Parathyroid adenoma (tissue), 2 donors: ENCODE data around the gene MSLN.
"Not testable (repeated sequence)": the region's sequence is repeated elsewhere in the genome, so short reads cannot be mapped to it uniquely, and the experiment has no call there.

ENCODE experiments used
- H2AFZ ChIP-seq: fragments of 300-600 bp; sonication (generic); one replicate; pipeline ENCODE4 v1.7.0; 2017; ENCODE audit warnings: antibody characterized with exemption, mild to moderate bottlenecking
- H3K27ac ChIP-seq: fragments of 300-600 bp; sonication (generic); one replicate; pipeline ENCODE4 v1.7.0; 2017
- H3K27me3 ChIP-seq: fragments of 300-600 bp; sonication (generic); one replicate; pipeline ENCODE4 v1.7.0; 2017; ENCODE audit warnings: low read length; ENCODE audit not compliant: control insufficient read depth, insufficient read depth
- H3K36me3 ChIP-seq: fragments of 300-600 bp; sonication (generic); one replicate; pipeline ENCODE4 v1.7.0; 2017; ENCODE audit warnings: low read length; ENCODE audit not compliant: control insufficient read depth, insufficient read depth
- H3K4me1 ChIP-seq: fragments of 300-600 bp; sonication (generic); one replicate; pipeline ENCODE4 v1.7.0; 2017; ENCODE audit warnings: control low read depth
- H3K4me2 ChIP-seq: fragments of 300-600 bp; sonication (generic); one replicate; pipeline ENCODE4 v1.7.0; 2017; ENCODE audit warnings: low read length
- H3K4me3 ChIP-seq: fragments of 300-600 bp; sonication (generic); one replicate; pipeline ENCODE4 v1.7.0; 2017; ENCODE audit warnings: low read depth, low read length
- H3K79me2 ChIP-seq: fragments of 300-600 bp; sonication (generic); one replicate; pipeline ENCODE4 v1.7.0; 2017; ENCODE audit warnings: control low read depth
- H3K9ac ChIP-seq: fragments of 300-600 bp; sonication (generic); one replicate; pipeline ENCODE4 v1.7.0; 2017; ENCODE audit warnings: mild to moderate bottlenecking
- H3K9me3 ChIP-seq: fragments of 300-600 bp; sonication (generic); one replicate; pipeline ENCODE4 v1.7.0; 2017; ENCODE audit warnings: low read length; ENCODE audit not compliant: control insufficient read depth
- TF ChIP-seq, protein P1 (sequence below): fragments of 300-600 bp; sonication (generic); IDR thresholded peaks from one replicate; pipeline ENCODE4 v1.7.0; 2017; ENCODE audit warnings: antibody characterized with exemption, mild to moderate bottlenecking
- donor health status: primary hyperparathyroidism.

Gene MSLN

GRCh38 chr16:740459-740763, 20.1 kb upstream of the MSLN start:
- H3K9ac ChIP-seq = peak overlapping the region; percentile 70
- H3K4me3 ChIP-seq = peak overlapping the region; percentile 81
- TF ChIP-seq, protein P1, sequence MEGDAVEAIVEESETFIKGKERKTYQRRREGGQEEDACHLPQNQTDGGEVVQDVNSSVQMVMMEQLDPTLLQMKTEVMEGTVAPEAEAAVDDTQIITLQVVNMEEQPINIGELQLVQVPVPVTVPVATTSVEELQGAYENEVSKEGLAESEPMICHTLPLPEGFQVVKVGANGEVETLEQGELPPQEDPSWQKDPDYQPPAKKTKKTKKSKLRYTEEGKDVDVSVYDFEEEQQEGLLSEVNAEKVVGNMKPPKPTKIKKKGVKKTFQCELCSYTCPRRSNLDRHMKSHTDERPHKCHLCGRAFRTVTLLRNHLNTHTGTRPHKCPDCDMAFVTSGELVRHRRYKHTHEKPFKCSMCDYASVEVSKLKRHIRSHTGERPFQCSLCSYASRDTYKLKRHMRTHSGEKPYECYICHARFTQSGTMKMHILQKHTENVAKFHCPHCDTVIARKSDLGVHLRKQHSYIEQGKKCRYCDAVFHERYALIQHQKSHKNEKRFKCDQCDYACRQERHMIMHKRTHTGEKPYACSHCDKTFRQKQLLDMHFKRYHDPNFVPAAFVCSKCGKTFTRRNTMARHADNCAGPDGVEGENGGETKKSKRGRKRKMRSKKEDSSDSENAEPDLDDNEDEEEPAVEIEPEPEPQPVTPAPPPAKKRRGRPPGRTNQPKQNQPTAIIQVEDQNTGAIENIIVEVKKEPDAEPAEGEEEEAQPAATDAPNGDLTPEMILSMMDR = no peak
- no peaks in the 10 kb centered on the region for H3K9me3 ChIP-seq
- peak overlapping the region; percentile 73 for H2AFZ ChIP-seq
- H3K4me2 ChIP-seq = peak overlapping the region; percentile 94
- peaks cover 2% of the 10 kb centered on the region for H3K4me1 ChIP-seq
- no peaks in the 10 kb centered on the region for H3K36me3 ChIP-seq
- H3K79me2 ChIP-seq = peaks cover 4% of the 10 kb centered on the region
- peak overlapping the region; percentile 36 for H3K27ac ChIP-seq
- no peaks in the 10 kb centered on the region for H3K27me3 ChIP-seq

- TF ChIP-seq, protein P1 = peak; percentile 98
- peak within 1 kb of the TSS; percentile 98 for H3K4me2 ChIP-seq
- no peaks in the 10 kb centered on the region for H3K36me3 ChIP-seq
- H3K79me2 ChIP-seq = peaks cover 4% of the 10 kb centered on the region
- no peaks in the 10 kb centered on the region for H3K9me3 ChIP-seq
- peaks cover 2% of the 10 kb centered on the region for H3K4me1 ChIP-seq
- peak within 1 kb of the TSS; percentile 73 for H2AFZ ChIP-seq
- H3K9ac ChIP-seq = peak within 1 kb of the TSS; percentile 70
- H3K27me3 ChIP-seq = no peaks in the 10 kb centered on the region
- H3K4me3 ChIP-seq = peak within 1 kb of the TSS; percentile 81
- H3K27ac ChIP-seq = peak within 1 kb of the TSS; percentile 36
Observed at GRCh38 chr16:740764-741505, 19.6 kb upstream of the MSLN start, which contains the start of gene CIAO3. Gene CIAO3, minus strand, starts transcription at chr16:740997. Its CDS starts 12 bp downstream, at chr16:740985.

DNA sequence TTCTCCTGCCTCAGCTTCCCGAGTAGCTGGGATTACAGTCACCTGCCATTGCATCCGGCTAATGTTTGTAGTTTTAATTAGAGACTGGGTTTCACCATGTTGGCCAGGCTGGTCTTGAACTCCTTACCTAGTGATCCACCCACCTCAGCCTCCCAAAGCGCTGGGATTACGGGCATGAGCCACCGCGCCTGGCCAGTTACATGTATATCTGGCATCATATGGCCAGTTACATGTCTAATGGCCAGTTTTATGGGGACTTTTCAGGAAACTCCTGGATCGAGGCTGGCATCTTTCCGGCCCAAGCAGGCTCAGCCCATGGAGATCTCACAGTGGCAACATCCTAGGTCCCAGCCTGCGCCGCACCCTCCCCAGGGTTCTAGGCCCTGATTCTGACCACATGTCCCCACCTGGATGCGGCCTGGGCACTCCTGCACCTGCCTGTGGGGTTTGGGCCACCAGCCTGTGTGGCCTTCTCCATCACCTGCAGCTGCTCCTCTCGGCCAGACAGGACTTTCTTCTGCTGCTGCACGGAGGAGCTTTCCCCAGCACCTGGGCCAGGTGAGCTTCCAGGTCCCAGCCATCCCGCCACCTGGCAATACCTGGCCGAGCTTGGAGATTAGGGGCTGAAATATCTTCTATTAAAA, 18.4 kb upstream of the MSLN start:
- Histone ChIP-seq H3K27me3 (no peaks in the 10 kb centered on the region), H3K4me1 (peaks cover 2% of the 10 kb centered on the region), H3K79me2 (peaks cover 4% of the 10 kb centered on the region), H3K9ac (no peak overlapping the region), H3K4me3 (no peak overlapping the region), H3K9me3 (no peaks in the 10 kb centered on the region), H3K4me2 (no peak overlapping the region), H2AFZ (no peak overlapping the region), H3K27ac (no peak overlapping the region), H3K36me3 (no peaks in the 10 kb centered on the region)
- TF ChIP-seq, protein P1 = no peak

- not testable (repeated sequence) for H2AFZ ChIP-seq, H3K9ac ChIP-seq, H3K4me2 ChIP-seq, H3K27me3 ChIP-seq, H3K79me2 ChIP-seq, H3K9me3 ChIP-seq, H3K27ac ChIP-seq, H3K4me1 ChIP-seq, H3K4me3 ChIP-seq, H3K36me3 ChIP-seq
Observed at GRCh38 chr16:742894-743293, 17.6 kb upstream of the MSLN start.

- Histone ChIP-seq H3K36me3 (no peaks in the 10 kb centered on the region), H2AFZ (no peak overlapping the region), H3K4me1 (peaks cover 2% of the 10 kb centered on the region), H3K9me3 (no peaks in the 10 kb centered on the region), H3K4me2 (no peak overlapping the region), H3K27ac (no peak overlapping the region), H3K27me3 (no peaks in the 10 kb centered on the region), H3K79me2 (peaks cover 4% of the 10 kb centered on the region), H3K9ac (no peak overlapping the region), H3K4me3 (no peak overlapping the region)
- TF ChIP-seq, protein P1 = no peak
Observed at GRCh38 chr16:743794-744500, 16.6 kb upstream of the MSLN start.
